HG02678 (cell line): ENCODE results near the gene SKIC2.
"Not testable (repeated sequence)": the region's sequence is repeated elsewhere in the genome, so short reads cannot be mapped to it uniquely, and the experiment has no call there.

Experiments used
- ATAC-seq: cut with Tn5 transposase; IDR thresholded peaks from one replicate; pipeline ENCODE4 v1.9.1; 2021; ENCODE audit warnings: mild to moderate bottlenecking, moderate library complexity; ENCODE audit not compliant: unreplicated experiment

Gene SKIC2

GRCh38 chr6:32003301-32003700, 44.3 kb downstream of the SKIC2 start:
- ATAC-seq, result not testable (repeated sequence)

GRCh38 chr6:32004393-32004792, 45.4 kb downstream of the SKIC2 start:
- ATAC-seq, result not testable (repeated sequence)

GRCh38 chr6:32004864-32005537, 46.0 kb downstream of the SKIC2 start:
- not testable (repeated sequence) for ATAC-seq

GRCh38 chr6:32005538-32005880, 46.5 kb downstream of the SKIC2 start:
- not testable (repeated sequence) for ATAC-seq

GRCh38 chr6:32005991-32006529, 47.1 kb downstream of the SKIC2 start:
- ATAC-seq, result not testable (repeated sequence)

GRCh38 chr6:32007086-32007485, 48.1 kb downstream of the SKIC2 start:
- ATAC-seq, result not testable (repeated sequence)

- ATAC-seq, result not testable (repeated sequence)
Observed at GRCh38 chr6:32008037-32008436, 49.1 kb downstream of the SKIC2 start.

GRCh38 chr6:32008616-32009015, 49.6 kb downstream of the SKIC2 start:
- not testable (repeated sequence) for ATAC-seq

GRCh38 chr6:32009537-32009936, 50.6 kb downstream of the SKIC2 start:
- not testable (repeated sequence) for ATAC-seq

- ATAC-seq, result not testable (repeated sequence)
Observed at GRCh38 chr6:32010856-32011530, 52.0 kb downstream of the SKIC2 start.

GRCh38 chr6:32012941-32013617, 54.1 kb downstream of the SKIC2 start:
- not testable (repeated sequence) for ATAC-seq

GRCh38 chr6:32013738-32014137, 54.8 kb downstream of the SKIC2 start:
- ATAC-seq, result not testable (repeated sequence)

GRCh38 chr6:32014547-32014946, 55.6 kb downstream of the SKIC2 start, which contains the start of gene C4B:
Gene C4B, plus strand, starts transcription at chr6:32014795. Its CDS starts 51 bp downstream, at chr6:32014846.
- ATAC-seq, result not testable (repeated sequence)
